SK-N-MC (cell line): ENCODE results near the gene MPV17.

Experiments used
- EZH2 ChIP-seq: fragments of 200-600 bp; sonication (generic); IDR thresholded peaks from one replicate; pipeline ENCODE4 v1.6.1; 2017; ENCODE audit warnings: antibody characterized with exemption
- FOXP2 ChIP-seq: optimal IDR thresholded peaks from 2 replicates; pipeline ENCODE3; 2011; ENCODE audit warnings: mild to moderate bottlenecking, moderate library complexity; ENCODE audit not compliant: insufficient read depth; ENCODE audit errors: extremely low read length, control extremely low read depth
- POLR2AphosphoS5 ChIP-seq: IDR thresholded peaks from 2 replicates; pipeline ENCODE4 v1.6.1; 2012; ENCODE audit warnings: mild to moderate bottlenecking, low read depth, low read length, borderline replicate concordance

DNA sequence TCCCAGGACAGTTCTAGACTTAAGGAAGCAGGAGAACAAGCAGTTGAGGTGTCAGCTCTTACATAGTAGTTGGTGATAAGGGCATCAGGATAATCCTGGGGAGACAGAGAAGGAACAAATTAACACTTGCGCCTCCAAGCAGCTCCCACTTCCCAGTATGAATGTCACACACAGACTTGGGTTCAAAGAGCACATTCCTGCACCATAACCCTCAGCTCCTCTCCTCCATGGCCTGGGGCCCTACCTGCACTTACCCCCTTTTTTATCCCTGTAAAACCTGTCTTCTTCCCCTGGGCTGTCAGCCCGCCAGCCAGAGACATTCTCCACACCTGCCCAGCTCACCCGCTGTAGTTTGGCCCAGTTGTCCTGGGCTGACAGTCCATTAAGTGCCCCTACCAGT lies 10.7 kb downstream of the MPV17 start:
- TF ChIP-seq EZH2 (no peak), POLR2AphosphoS5 (no peak), FOXP2 (no peak)
